Tibial artery (tissue), 4 donors: Measurements from ENCODE around the gene MPV17L2.

ENCODE experiments used
- DNase-seq, 2 donors: peaks; one replicate each; pipeline ENCODE4 v3.0.0-alpha.2; 2019
- H3K27ac ChIP-seq, 2 donors: fragments of 200-600 bp; sonication (generic) in 1 of 2; 1 replicate in 1 of 2; 2 replicates in 1 of 2; pipeline ENCODE4 v1.5.1; 2018 to 2019; ENCODE audit warnings: mild to moderate bottlenecking in 1 of 2
- H3K27me3 ChIP-seq, 2 donors: fragments of 200-600 bp; sonication (generic) in 1 of 2; one replicate each; pipeline versions ENCODE4 v1.5.1 to v1.6.0; 2016 to 2019
- H3K36me3 ChIP-seq, 3 donors: fragments of 200-600 bp; sonication (generic) in 2 of 3; one replicate each; pipeline ENCODE4 v1.5.1; 2016 to 2019; ENCODE audit warnings: mild to moderate bottlenecking in 2 of 3
- H3K4me1 ChIP-seq, 4 donors: fragments of 200-600 bp; sonication (generic) in 2 of 4; 1 replicate in 3 of 4; 2 replicates in 1 of 4; pipeline ENCODE4 v1.5.1; 2016 to 2019
- H3K4me3 ChIP-seq, 2 donors: fragments of 200-600 bp; sonication (generic) in 1 of 2; 1 replicate in 1 of 2; 2 replicates in 1 of 2; pipeline ENCODE4 v1.5.1; 2018 to 2019; ENCODE audit warnings: mild to moderate bottlenecking in 2 of 2
- H3K9me3 ChIP-seq, 3 donors: fragments of 200-600 bp; sonication (generic) in 1 of 3; one replicate each; pipeline ENCODE4 v1.5.1; 2016 to 2019
- CTCF ChIP-seq, 2 experiments: fragments of 200-600 bp in 1 of 2; fragments of 450-650 bp in 1 of 2; IDR thresholded peaks; one replicate each; pipeline ENCODE4 v1.5.1; 2017 to 2019; ENCODE audit warnings: antibody characterized with exemption in 2 of 2, mild to moderate bottlenecking in 1 of 2, moderate library complexity in 1 of 2
- intact Hi-C: fragments of 100-400 bp; cut with DNase I; formaldehyde crosslinking; loops from one replicate; pipeline ENCODE4 v1.15.0; 2023; ENCODE audit warnings: low total_unique reads

Gene MPV17L2

GRCh38 chr19:18220632-18221275 is 27.7 kb downstream of the MPV17L2 start:
- DNase-seq = no peak
- TF ChIP-seq CTCF (IDR thresholded peaks at IDR 0.05) = no peak
- peaks cover 0 to 18% (median 17%) of the 10 kb centered on the region in 4 donors for H3K4me1 ChIP-seq
- H3K36me3 ChIP-seq = no peaks in the 10 kb centered on the region
- intact Hi-C loops = no loop called here
- no peaks in the 10 kb centered on the region for H3K9me3 ChIP-seq
- H3K4me3 ChIP-seq = no peak overlapping the region
- no peak overlapping the region for H3K27ac ChIP-seq
- peaks cover 0 to 39% of the 10 kb centered on the region in 2 donors for H3K27me3 ChIP-seq

GRCh38 chr19:18221815-18222725 is 29.1 kb downstream of the MPV17L2 start:
- H3K27ac ChIP-seq = no peak overlapping the region
- peaks cover 0 to 26% (median 24%) of the 10 kb centered on the region in 4 donors for H3K4me1 ChIP-seq
- no peaks in the 10 kb centered on the region for H3K9me3 ChIP-seq
- peaks cover 0 to 52% of the 10 kb centered on the region in 2 donors for H3K27me3 ChIP-seq
- no peak for DNase-seq
- TF ChIP-seq CTCF (IDR thresholded peaks at IDR 0.05) = no peak
- intact Hi-C loops = no loop called here
- H3K4me3 ChIP-seq = no peak overlapping the region
- H3K36me3 ChIP-seq = no peaks in the 10 kb centered on the region

- Histone ChIP-seq H3K36me3 (no peaks in the 10 kb centered on the region), H3K4me3 (peak overlapping the region; percentile 40 to 43), H3K9me3 (no peaks in the 10 kb centered on the region), H3K4me1 (peaks cover 0 to 39% (median 31%) of the 10 kb centered on the region in 4 donors), H3K27ac (peak overlapping the region in 1 of 2 donors; percentile 42), H3K27me3 (peaks cover 0 to 68% of the 10 kb centered on the region in 2 donors)
- no peak for TF ChIP-seq CTCF (IDR thresholded peaks at IDR 0.05)
- intact Hi-C loops = no loop called here
- peak in 1 of 2 donors; percentile 25 for DNase-seq
These were observed 31.0 kb downstream of the MPV17L2 start for GRCh38 chr19:18223860-18224524.

GRCh38 chr19:18224525-18225354 is 31.7 kb downstream of the MPV17L2 start:
- intact Hi-C loops = no loop called here
- Histone ChIP-seq H3K9me3 (no peaks in the 10 kb centered on the region), H3K4me3 (peak overlapping the region; percentile 40 to 43), H3K4me1 (peaks cover 0 to 39% (median 31%) of the 10 kb centered on the region in 4 donors), H3K27me3 (peaks cover 0 to 75% of the 10 kb centered on the region in 2 donors), H3K36me3 (no peaks in the 10 kb centered on the region), H3K27ac (peak overlapping the region; percentile 2 to 57)
- DNase-seq = peak; percentile 98 to 99
- no peak for TF ChIP-seq CTCF (IDR thresholded peaks at IDR 0.05)

GRCh38 chr19:18225355-18225701 is 32.3 kb downstream of the MPV17L2 start:
- Histone ChIP-seq H3K36me3 (no peaks in the 10 kb centered on the region), H3K9me3 (no peaks in the 10 kb centered on the region), H3K27me3 (peaks cover 0 to 81% of the 10 kb centered on the region in 2 donors), H3K4me1 (peaks cover 0 to 39% (median 31%) of the 10 kb centered on the region in 4 donors), H3K27ac (peak overlapping the region; percentile 2 to 57), H3K4me3 (peak overlapping the region in 1 of 2 donors; percentile 40)
- no peak for TF ChIP-seq CTCF (IDR thresholded peaks at IDR 0.05)
- intact Hi-C loops = no loop called here
- no peak for DNase-seq
